SK-N-DZ (cell line): ENCODE results near the gene SMC3.
"Not testable (repeated sequence)": the region's sequence is repeated elsewhere in the genome, so short reads cannot be mapped to it uniquely, and the experiment has no call there.

Source experiments
- DNase-seq: peaks from one replicate; pipeline ENCODE4 v3.0.0-alpha.2; 2015; ENCODE audit warnings: low spot score

The SMC3 gene

GRCh38 chr10:110576220-110576619 lies 8.7 kb downstream of the SMC3 start:
- no peak for DNase-seq

GRCh38 chr10:110577056-110577455 lies 9.6 kb downstream of the SMC3 start:
- DNase-seq, result no peak

GRCh38 chr10:110584006-110584405 lies 16.5 kb downstream of the SMC3 start:
- DNase-seq, result no peak

- no peak for DNase-seq
Measured at GRCh38 chr10:110591760-110592159, 24.3 kb downstream of the SMC3 start.

GRCh38 chr10:110597476-110597875 lies 30.0 kb downstream of the SMC3 start:
- no peak for DNase-seq

GRCh38 chr10:110600487-110601101 lies 33.1 kb downstream of the SMC3 start:
- peak; percentile 72 for DNase-seq

GRCh38 chr10:110601581-110601980 lies 34.1 kb downstream of the SMC3 start:
- no peak for DNase-seq

- no peak for DNase-seq
Measured at GRCh38 chr10:110608087-110608486, 40.6 kb downstream of the SMC3 start.

- peak; percentile 65 for DNase-seq
Measured at GRCh38 chr10:110609605-110610004, 42.1 kb downstream of the SMC3 start.

GRCh38 chr10:110610308-110610774 lies 42.8 kb downstream of the SMC3 start:
- peak; percentile 74 for DNase-seq

GRCh38 chr10:110610781-110611180 lies 43.3 kb downstream of the SMC3 start:
- DNase-seq, result not testable (repeated sequence)

- no peak for DNase-seq
Measured at GRCh38 chr10:110612087-110612486, 44.6 kb downstream of the SMC3 start.

GRCh38 chr10:110612629-110613028 lies 45.1 kb downstream of the SMC3 start:
- DNase-seq, result no peak

GRCh38 chr10:110613341-110613995 lies 46.0 kb downstream of the SMC3 start:
- no peak for DNase-seq

- no peak for DNase-seq
Measured at GRCh38 chr10:110613996-110614495, 46.6 kb downstream of the SMC3 start.

GRCh38 chr10:110615057-110615747 lies 47.7 kb downstream of the SMC3 start:
- DNase-seq, result no peak

- DNase-seq, result no peak
Measured at GRCh38 chr10:110616493-110617033, 49.1 kb downstream of the SMC3 start.

GRCh38 chr10:110617425-110618229 lies 50.1 kb downstream of the SMC3 start:
- peak; percentile 46 for DNase-seq

- no peak for DNase-seq
Measured at GRCh38 chr10:110618230-110618610, 50.7 kb downstream of the SMC3 start.

- DNase-seq, result no peak
Measured at GRCh38 chr10:110619514-110620397, 52.3 kb downstream of the SMC3 start.

- no peak for DNase-seq
Measured at GRCh38 chr10:110620398-110620719, 52.9 kb downstream of the SMC3 start.
